ENCODE measurements around the gene GSC. TPM values are rescaled to one million over a fixed set of nuclear protein-coding genes. Genes with fewer than 3 reads are reported as not detected.

Gene GSC
- total and polyA plus RNA-seq, 2 donors (not counting 3 experiments of a cell fraction or from before 2014, with no cell fraction given): not detected

GRCh38 chr14:94775871-94776210 lies 5.9 kb upstream of the GSC start:
- intact Hi-C loops (cut with micrococcal nuclease) (loop anchor here (10.0 kb wide), 1 partner anchor 649 kb away; no protein-coding TSS in a partner anchor), dilution Hi-C loops (cut with MboI; ENCODE audit: extremely low pct_ligation_motif_present, low sequenced_read_pairs) (no loop called here)
- Histone ChIP-seq H3K79me2 (ENCODE audit: control insufficient read depth, insufficient read depth, low read length) (no peaks in the 10 kb centered on the region), H3K4me2 (ENCODE audit: insufficient read depth, low read length) (peak overlapping the region; percentile 54), H4K20me1 (replicated peaks; ENCODE audit: control insufficient read depth, extremely low read depth, insufficient read depth, low read length) (no peaks in the 10 kb centered on the region), H3K9ac (replicated peaks; ENCODE audit: extremely low read depth, insufficient read depth, low read length) (no peak overlapping the region), H3K36me3 (ENCODE audit: control insufficient read depth in 2 of 2, extremely low read depth in 1 of 2, insufficient read depth in 2 of 2, low read length in 2 of 2) (no peaks in the 10 kb centered on the region), H3K9me1 (replicated peaks; ENCODE audit: control insufficient read depth, extremely low read depth, insufficient read depth, low read length) (no peaks in the 10 kb centered on the region), H3K27me3 (ENCODE audit: control insufficient read depth in 2 of 2, insufficient read depth in 2 of 2, low read length in 2 of 2) (peaks cover 47 to 56% of the 10 kb centered on the region in 2 experiments), H3K4me1 (ENCODE audit: control insufficient read depth, extremely low read depth, insufficient read depth, low read length) (peaks cover 6% of the 10 kb centered on the region), H3K27ac (ENCODE audit: insufficient read depth, low read depth, low read length) (no peak overlapping the region), H3K9me3 (replicated peaks; ENCODE audit: control insufficient read depth, insufficient read depth, low read length) (no peaks in the 10 kb centered on the region), H2AFZ (ENCODE audit: low read depth, low read length) (no peak overlapping the region), H3K4me3 (replicated peaks in 1 of 3; ENCODE audit: insufficient read depth in 1 of 3, low read depth in 1 of 3, low read length in 3 of 3) (peak overlapping the region in 1 of 3 experiments; percentile 25)
- no peak for DNase-seq (ENCODE audit: low read depth, low spot score)
- CTCF ChIA-PET: interaction anchor here (0.7 to 1.8 kb wide), 3 partner anchors 9 to 27 kb away, joined by 3 read pairs; no protein-coding TSS in a partner anchor
- POLR2A ChIA-PET: no interaction called here
- FAIRE-seq: peak; percentile 83
- BruUV-seq (replicated peaks): no TSS peak
- TF ChIP-seq JUN (IDR thresholded peaks at IDR 0.05; ENCODE audit: borderline replicate concordance, insufficient read depth, insufficient read length, low read depth) (peak; percentile 68), POLR2A (IDR thresholded peaks at IDR 0.05; ENCODE audit: low read depth, low read length) (no peak), MYC (IDR thresholded peaks at IDR 0.05; ENCODE audit: low read depth, low read length) (no peak), CTCF (IDR thresholded peaks at IDR 0.05; ENCODE audit: extremely low read depth in 1 of 2, insufficient read depth in 1 of 2, low read depth in 1 of 2, low read length in 2 of 2) (no peak), MAX (IDR thresholded peaks at IDR 0.05; ENCODE audit: insufficient read depth, insufficient read length) (no peak), FOS (IDR thresholded peaks at IDR 0.05; ENCODE audit: borderline replicate concordance, insufficient read depth, low read length) (peak; percentile 38), POLR2AphosphoS5 (IDR thresholded peaks at IDR 0.05; ENCODE audit: insufficient read depth, low read depth, low read length) (no peak), EZH2 (IDR thresholded peaks at IDR 0.05; ENCODE audit: borderline replicate concordance, low read depth, low read length, severe bottlenecking) (no peak), GATA2 (IDR thresholded peaks at IDR 0.05; ENCODE audit: insufficient read depth, insufficient read length, low read depth, low read length) (peak; percentile 22)

Data from endothelial cell of umbilical vein (primary cell).